ENCODE data around the gene FPR3. TPM values are rescaled to one million over a fixed set of nuclear protein-coding genes. Genes with fewer than 3 reads are reported as not detected.
A peak's percentile ranks its signal among the peaks of the same experiment; 100 is the strongest.

FPR3 gene
- total and polyA plus RNA-seq, 10 donors: 3.4 to 19.7 (median 9.2) TPM

DNA sequence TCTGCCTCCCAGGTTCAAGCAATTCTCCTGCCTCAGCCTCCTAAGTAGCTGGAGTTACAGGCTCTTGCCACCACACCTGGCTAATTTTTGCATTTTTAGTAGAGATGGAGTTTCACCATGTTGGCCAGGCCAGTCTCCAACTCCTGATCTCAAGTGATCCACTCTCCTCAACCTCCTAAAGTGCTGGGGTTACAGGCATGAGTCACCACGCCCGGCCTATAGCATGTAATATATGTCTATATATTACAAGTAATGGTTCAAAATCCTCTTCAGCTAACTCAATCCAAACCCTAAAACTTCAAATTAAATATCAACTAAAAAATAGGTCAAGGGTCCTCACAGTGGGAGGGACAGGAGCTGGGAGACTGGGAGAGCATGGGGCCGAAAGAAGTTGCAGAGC, 28.0 kb downstream of the FPR3 start:
- H3K9me3 ChIP-seq: peaks cover 0 to 53% (median 36%) of the 10 kb centered on the region in 8 donors
- 89 to 97% (median 93%) methylated on average over 3 of the region's 3 CpGs for WGBS, 5 donors

DNA sequence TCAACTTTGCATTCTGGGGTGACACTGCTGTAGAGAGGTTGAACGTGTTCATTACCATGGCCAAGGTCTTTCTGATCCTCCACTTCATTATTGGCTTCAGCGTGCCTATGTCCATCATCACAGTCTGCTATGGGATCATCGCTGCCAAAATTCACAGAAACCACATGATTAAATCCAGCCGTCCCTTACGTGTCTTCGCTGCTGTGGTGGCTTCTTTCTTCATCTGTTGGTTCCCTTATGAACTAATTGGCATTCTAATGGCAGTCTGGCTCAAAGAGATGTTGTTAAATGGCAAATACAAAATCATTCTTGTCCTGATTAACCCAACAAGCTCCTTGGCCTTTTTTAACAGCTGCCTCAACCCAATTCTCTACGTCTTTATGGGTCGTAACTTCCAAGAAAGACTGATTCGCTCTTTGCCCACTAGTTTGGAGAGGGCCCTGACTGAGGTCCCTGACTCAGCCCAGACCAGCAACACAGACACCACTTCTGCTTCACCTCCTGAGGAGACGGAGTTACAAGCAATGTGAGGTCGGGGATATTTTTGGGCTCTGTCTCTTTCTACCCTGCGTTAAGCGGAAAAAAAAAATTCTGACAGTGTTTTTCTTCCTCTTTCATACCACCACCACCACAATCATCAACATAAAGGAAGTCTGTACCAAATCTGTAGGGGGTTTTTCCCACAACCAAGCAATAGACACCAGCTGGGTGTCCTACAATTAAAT, 29.5 kb downstream of the FPR3 start:
- TF ChIP-seq POLR2AphosphoS5 (IDR thresholded peaks at IDR 0.05) (peak in 1 of 3 donors; percentile 28), POLR2A (IDR thresholded peaks at IDR 0.05) (no peak)
- H3K9me3 ChIP-seq: peaks cover 0 to 68% (median 51%) of the 10 kb centered on the region in 8 donors
- intact Hi-C loops (cut with DNase I; ENCODE audit: low total_unique reads): no loop called here
- 64 to 74% (median 67%) methylated on average over 13 of the region's 13 CpGs for WGBS, 5 donors
- H3K27me3 ChIP-seq (replicated peaks in 1 of 7): no peaks in the 10 kb centered on the region
- no peak for DNase-seq
- H3K4me3 ChIP-seq: no peak overlapping the region
- peaks cover 0 to 25% (median under 1%) of the 10 kb centered on the region in 6 donors for H3K4me1 ChIP-seq
- H3K27ac ChIP-seq: peak overlapping the region in 5 of 8 donors; percentile 35 to 72 (median 66)
- no peaks in the 10 kb centered on the region for H3K36me3 ChIP-seq

More for the DNA sequence above, 28.0 kb downstream of the FPR3 start:
- peak overlapping the region in 4 of 8 donors; percentile 11 to 54 (median 38) for H3K27ac ChIP-seq
- DNase-seq: no peak
- H3K4me3 ChIP-seq: no peak overlapping the region
- TF ChIP-seq POLR2A (IDR thresholded peaks at IDR 0.05): no peak
- no peak for TF ChIP-seq CTCF (IDR thresholded peaks at IDR 0.05 in 8 of 11, conservative IDR thresholded peaks at IDR 0.05 in 3 of 11)
- no peak for TF ChIP-seq POLR2AphosphoS5 (IDR thresholded peaks at IDR 0.05)
- peaks cover 0 to 27% (median 0%) of the 10 kb centered on the region in 6 donors for H3K4me1 ChIP-seq
- no peaks in the 10 kb centered on the region for H3K36me3 ChIP-seq
- H3K27me3 ChIP-seq (replicated peaks in 1 of 7): no peaks in the 10 kb centered on the region
- intact Hi-C loops (cut with DNase I; ENCODE audit: low total_unique reads): no loop called here

DNA sequence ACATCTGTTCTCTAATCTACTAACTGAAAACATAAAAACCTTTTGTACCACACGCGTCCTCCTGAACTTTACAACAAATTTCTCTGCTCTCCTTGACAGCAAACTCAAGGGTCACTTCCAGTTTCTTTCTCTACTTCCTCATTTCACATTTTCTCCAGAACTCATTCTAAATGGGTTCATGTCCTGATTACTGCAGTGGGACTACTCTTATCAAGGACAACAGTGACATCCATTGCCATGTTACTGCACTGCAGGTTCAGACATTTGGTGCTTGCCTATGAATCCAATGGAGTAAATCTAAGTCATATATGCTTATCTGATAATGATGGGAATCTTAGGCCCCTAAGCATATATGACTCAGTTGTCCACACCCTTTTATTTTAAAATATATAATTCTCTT, 35.3 kb downstream of the FPR3 start:
- TF ChIP-seq POLR2AphosphoS5 (IDR thresholded peaks at IDR 0.05) (peak in 1 of 3 donors; percentile 16), POLR2A (IDR thresholded peaks at IDR 0.05) (no peak), CTCF (IDR thresholded peaks at IDR 0.05 in 8 of 11, conservative IDR thresholded peaks at IDR 0.05 in 3 of 11) (peak in 9 of 11 experiments; percentile 19 to 65 (median 46))
- 48 to 65% (median 50%) methylated on average over 2 of the region's 2 CpGs for WGBS, 5 donors
- DNase-seq: no peak
- Histone ChIP-seq H3K4me1 (peaks cover 0 to 7% (median 3%) of the 10 kb centered on the region in 6 donors), H3K27ac (peak overlapping the region in 5 of 8 donors; percentile 23 to 66 (median 57)), H3K4me3 (no peak overlapping the region), H3K27me3 (replicated peaks in 1 of 7) (no peaks in the 10 kb centered on the region), H3K9me3 (peaks cover 0 to 74% (median 56%) of the 10 kb centered on the region in 8 donors), H3K36me3 (no peaks in the 10 kb centered on the region)
- intact Hi-C loops (cut with DNase I; ENCODE audit: low total_unique reads): no loop called here

DNA sequence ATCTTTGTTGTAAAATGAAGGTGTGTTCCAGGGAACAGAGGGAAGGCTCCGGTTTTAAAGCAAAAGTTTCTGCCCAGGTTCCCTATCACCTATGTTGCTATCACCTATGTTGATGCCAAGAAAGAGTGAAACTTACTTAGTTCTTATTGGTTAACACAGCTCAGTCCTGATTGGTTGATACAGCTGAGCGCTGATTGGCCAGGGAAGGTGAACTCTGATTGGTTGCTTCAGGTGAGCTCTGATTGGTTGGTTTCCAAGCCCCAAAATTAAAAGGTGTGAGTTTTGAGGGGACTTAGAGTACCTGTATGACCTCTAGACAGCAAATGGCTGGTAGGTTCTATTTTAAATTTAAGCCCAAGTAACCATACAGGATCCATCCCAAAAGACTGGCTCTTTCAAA, 42.2 kb downstream of the FPR3 start:
- H3K4me1 ChIP-seq: no peaks in the 10 kb centered on the region
- peaks cover 0 to 71% (median 50%) of the 10 kb centered on the region in 8 donors for H3K9me3 ChIP-seq
- no peak for DNase-seq
- WGBS, 5 donors: 92 to 98% (median 97%) methylated on average over 2 of the region's 2 CpGs
- H3K27ac ChIP-seq: no peak overlapping the region
- H3K27me3 ChIP-seq (replicated peaks in 1 of 7): no peaks in the 10 kb centered on the region
- H3K4me3 ChIP-seq: no peak overlapping the region
- H3K36me3 ChIP-seq: no peaks in the 10 kb centered on the region
- TF ChIP-seq POLR2A (IDR thresholded peaks at IDR 0.05) (no peak), CTCF (IDR thresholded peaks at IDR 0.05 in 8 of 11, conservative IDR thresholded peaks at IDR 0.05 in 3 of 11) (no peak), POLR2AphosphoS5 (IDR thresholded peaks at IDR 0.05) (no peak)
- intact Hi-C loops (cut with DNase I; ENCODE audit: low total_unique reads): no loop called here
